Gastroesophageal sphincter (tissue), 3 donors: ENCODE data around the gene NBPF9.
"Not testable (repeated sequence)": the region's sequence is repeated elsewhere in the genome, so short reads cannot be mapped to it uniquely, and the experiment has no call there.

Experiments
- CTCF ChIP-seq, 4 experiments: fragments of 200-600 bp in 2 of 4; fragments of 450-650 bp in 2 of 4; sonication (generic) in 1 of 4; IDR thresholded peaks; one replicate each; pipeline ENCODE4 v1.5.1; 2017 to 2019; ENCODE audit warnings: antibody characterized with exemption in 4 of 4, mild to moderate bottlenecking in 2 of 4, moderate library complexity in 2 of 4
- EP300 ChIP-seq: sonication (generic); formaldehyde crosslinking; IDR thresholded peaks from one replicate; pipeline ENCODE4 v1.6.1; 2017; ENCODE audit warnings: antibody characterized with exemption, mild to moderate bottlenecking
- POLR2A ChIP-seq, 2 donors: fragments of 450-650 bp; IDR thresholded peaks; one replicate each; pipeline ENCODE4 v1.6.1; 2017; ENCODE audit warnings: antibody characterized with exemption in 2 of 2, mild to moderate bottlenecking in 2 of 2, moderate library complexity in 1 of 2

- TF ChIP-seq POLR2A (IDR thresholded peaks at IDR 0.05); CTCF (IDR thresholded peaks at IDR 0.05); EP300: not testable (repeated sequence)
Measured at GRCh38 chr1:149112828-149113227, 9.5 kb upstream of the NBPF9 start.
